Activated T-helper 17 cell treated with anti-CD3 and anti-CD28 coated beads, Interleukin-2, amount 50 U/mL, for 72 hours (primary cell): ENCODE measurements around the gene PTPRN2. TPM values are rescaled to one million over a fixed set of nuclear protein-coding genes. Genes with fewer than 3 reads are reported as not detected.
A peak's percentile ranks its signal among the peaks of the same experiment; 100 is the strongest.
"Not testable (repeated sequence)": the region's sequence is repeated elsewhere in the genome, so short reads cannot be mapped to it uniquely, and the experiment has no call there.

Experiments used
- ATAC-seq: fragments of 150-1000 bp; cut with Tn5 transposase; replicated peaks from 2 replicates; pipeline ENCODE4 v1.10.0; 2021; ENCODE audit warnings: mild to moderate bottlenecking, moderate library complexity
- H3K27ac Mint-ChIP-seq: one replicate; pipeline ENCODE4 v1.8.0; 2022; ENCODE audit warnings: mixed read lengths
- H3K27me3 Mint-ChIP-seq: one replicate; pipeline ENCODE4 v1.8.0; 2022; ENCODE audit warnings: mixed read lengths
- H3K36me3 Mint-ChIP-seq: one replicate; pipeline ENCODE4 v1.8.0; 2022; ENCODE audit warnings: low read depth, mild to moderate bottlenecking, mixed read lengths
- H3K4me1 Mint-ChIP-seq: one replicate; pipeline ENCODE4 v1.8.0; 2022; ENCODE audit warnings: mixed read lengths
- H3K4me3 Mint-ChIP-seq: one replicate; pipeline ENCODE4 v1.8.0; 2022; ENCODE audit warnings: mild to moderate bottlenecking, mixed read lengths
- H3K9me3 Mint-ChIP-seq: one replicate; pipeline ENCODE4 v1.8.0; 2022; ENCODE audit warnings: mixed read lengths
- total RNA-seq, 2 donors: library from RNA; stranded (reverse); gene quantifications; one replicate each; pipeline ENCODE4 v1.2.3, GENCODE V29; 2022

The PTPRN2 gene
- total RNA-seq, 2 donors from 2014 or later, result 0.48 to 1.4 TPM

- Mint-ChIP-seq H3K36me3 (no peaks in the 10 kb centered on the region), H3K4me1 (peaks cover 5% of the 10 kb centered on the region), H3K9me3 (peaks cover 13% of the 10 kb centered on the region), H3K4me3 (no peak overlapping the region), H3K27ac (no peak overlapping the region), H3K27me3 (peaks cover 7% of the 10 kb centered on the region)
- no peak for ATAC-seq
These were observed 273.2 kb downstream of the PTPRN2 start for GRCh38 chr7:158314394-158314793.

- no peaks in the 10 kb centered on the region for H3K36me3 Mint-ChIP-seq
- peaks cover 5% of the 10 kb centered on the region for H3K4me1 Mint-ChIP-seq
- H3K9me3 Mint-ChIP-seq, result peaks cover 14% of the 10 kb centered on the region
- ATAC-seq, result no peak
- H3K27ac Mint-ChIP-seq, result no peak overlapping the region
- peaks cover 7% of the 10 kb centered on the region for H3K27me3 Mint-ChIP-seq
- H3K4me3 Mint-ChIP-seq, result no peak overlapping the region
These were observed 273.7 kb downstream of the PTPRN2 start for GRCh38 chr7:158313931-158314330.

- peaks cover 5% of the 10 kb centered on the region for H3K4me1 Mint-ChIP-seq
These were observed 274.8 kb downstream of the PTPRN2 start for GRCh38 chr7:158312789-158313188.

GRCh38 chr7:158311791-158312190 lies 275.8 kb downstream of the PTPRN2 start:
- H3K4me3 Mint-ChIP-seq, result no peak overlapping the region
- no peaks in the 10 kb centered on the region for H3K36me3 Mint-ChIP-seq
- peaks cover 21% of the 10 kb centered on the region for H3K9me3 Mint-ChIP-seq
- H3K27me3 Mint-ChIP-seq, result peaks cover 3% of the 10 kb centered on the region
- no peak overlapping the region for H3K27ac Mint-ChIP-seq
- peaks cover 5% of the 10 kb centered on the region for H3K4me1 Mint-ChIP-seq
- ATAC-seq, result no peak

More at GRCh38 chr7:158312789-158313188, 274.8 kb downstream of the PTPRN2 start:
- H3K9me3 Mint-ChIP-seq, result peaks cover 15% of the 10 kb centered on the region
- no peak overlapping the region for H3K27ac Mint-ChIP-seq
- no peak for ATAC-seq
- no peaks in the 10 kb centered on the region for H3K36me3 Mint-ChIP-seq
- no peak overlapping the region for H3K4me3 Mint-ChIP-seq
- H3K27me3 Mint-ChIP-seq, result peaks cover 7% of the 10 kb centered on the region

- Mint-ChIP-seq H3K36me3 (no peaks in the 10 kb centered on the region), H3K4me3 (no peak overlapping the region), H3K9me3 (peaks cover 24% of the 10 kb centered on the region), H3K27me3 (peaks cover 3% of the 10 kb centered on the region), H3K27ac (no peak overlapping the region), H3K4me1 (peaks cover 5% of the 10 kb centered on the region)
- no peak for ATAC-seq
These were observed 276.5 kb downstream of the PTPRN2 start for GRCh38 chr7:158310924-158311666.

- no peaks in the 10 kb centered on the region for H3K27me3 Mint-ChIP-seq
- H3K9me3 Mint-ChIP-seq, result peaks cover 25% of the 10 kb centered on the region
- H3K27ac Mint-ChIP-seq, result no peak overlapping the region
- peaks cover 5% of the 10 kb centered on the region for H3K4me1 Mint-ChIP-seq
- no peaks in the 10 kb centered on the region for H3K36me3 Mint-ChIP-seq
- H3K4me3 Mint-ChIP-seq, result no peak overlapping the region
- ATAC-seq, result no peak
These were observed 277.5 kb downstream of the PTPRN2 start for GRCh38 chr7:158309868-158310763.

- no peak overlapping the region for H3K27ac Mint-ChIP-seq
- H3K36me3 Mint-ChIP-seq, result no peaks in the 10 kb centered on the region
- no peak overlapping the region for H3K4me3 Mint-ChIP-seq
- no peak for ATAC-seq
- peaks cover 25% of the 10 kb centered on the region for H3K9me3 Mint-ChIP-seq
- H3K4me1 Mint-ChIP-seq, result peaks cover 5% of the 10 kb centered on the region
- H3K27me3 Mint-ChIP-seq, result no peaks in the 10 kb centered on the region
These were observed 279.6 kb downstream of the PTPRN2 start for GRCh38 chr7:158308001-158308400.

- H3K27me3 Mint-ChIP-seq, H3K36me3 Mint-ChIP-seq, ATAC-seq, H3K4me1 Mint-ChIP-seq, H3K27ac Mint-ChIP-seq, H3K4me3 Mint-ChIP-seq: not testable (repeated sequence)
- H3K9me3 Mint-ChIP-seq, result peaks cover 10% of the 10 kb centered on the region
These were observed 283.6 kb downstream of the PTPRN2 start for GRCh38 chr7:158304072-158304471.

GRCh38 chr7:158303121-158303520 lies 284.5 kb downstream of the PTPRN2 start:
- Mint-ChIP-seq H3K27ac (no peak overlapping the region), H3K4me3 (no peak overlapping the region), H3K4me1 (no peaks in the 10 kb centered on the region), H3K9me3 (peaks cover 10% of the 10 kb centered on the region), H3K36me3 (no peaks in the 10 kb centered on the region), H3K27me3 (peaks cover 3% of the 10 kb centered on the region)
- no peak for ATAC-seq

- Mint-ChIP-seq H3K36me3 (no peaks in the 10 kb centered on the region), H3K9me3 (peaks cover 6% of the 10 kb centered on the region), H3K27ac (no peak overlapping the region), H3K27me3 (peaks cover 3% of the 10 kb centered on the region), H3K4me3 (no peak overlapping the region), H3K4me1 (no peaks in the 10 kb centered on the region)
- ATAC-seq, result peak; percentile 43
These were observed 285.2 kb downstream of the PTPRN2 start for GRCh38 chr7:158302274-158303070.

GRCh38 chr7:158301207-158301606 lies 286.4 kb downstream of the PTPRN2 start:
- no peak for ATAC-seq
- no peak overlapping the region for H3K4me3 Mint-ChIP-seq
- H3K9me3 Mint-ChIP-seq, result peaks cover 1% of the 10 kb centered on the region
- H3K27ac Mint-ChIP-seq, result no peak overlapping the region
- H3K36me3 Mint-ChIP-seq, result no peaks in the 10 kb centered on the region
- no peaks in the 10 kb centered on the region for H3K4me1 Mint-ChIP-seq
- peaks cover 3% of the 10 kb centered on the region for H3K27me3 Mint-ChIP-seq

GRCh38 chr7:158300427-158300826 lies 287.2 kb downstream of the PTPRN2 start:
- Mint-ChIP-seq H3K36me3 (no peaks in the 10 kb centered on the region), H3K9me3 (no peaks in the 10 kb centered on the region), H3K4me1 (no peaks in the 10 kb centered on the region), H3K27ac (no peak overlapping the region), H3K4me3 (no peak overlapping the region), H3K27me3 (peaks cover 3% of the 10 kb centered on the region)
- ATAC-seq, result no peak

- Mint-ChIP-seq H3K27ac (no peak overlapping the region), H3K36me3 (no peaks in the 10 kb centered on the region), H3K4me1 (no peaks in the 10 kb centered on the region), H3K4me3 (no peak overlapping the region), H3K9me3 (no peaks in the 10 kb centered on the region), H3K27me3 (peaks cover 3% of the 10 kb centered on the region)
- ATAC-seq, result no peak
These were observed 288.0 kb downstream of the PTPRN2 start for GRCh38 chr7:158299607-158300006.

- Mint-ChIP-seq H3K36me3 (no peaks in the 10 kb centered on the region), H3K27me3 (no peaks in the 10 kb centered on the region), H3K9me3 (peaks cover under 1% of the 10 kb centered on the region), H3K27ac (no peak overlapping the region), H3K4me3 (no peak overlapping the region), H3K4me1 (no peaks in the 10 kb centered on the region)
- ATAC-seq, result no peak
These were observed 290.9 kb downstream of the PTPRN2 start for GRCh38 chr7:158296798-158297104.
